Measurements from ENCODE around the gene GREM1. TPM values are rescaled to one million over a fixed set of nuclear protein-coding genes. Genes with fewer than 3 reads are reported as not detected.

The GREM1 gene
- total RNA-seq, 1 experiment from 2014 or later, result 1.1 TPM

- Histone ChIP-seq H2AK5ac (ENCODE audit: insufficient read length, low read length) (no peak overlapping the region), H2AFZ (ENCODE audit: low read length) (no peak overlapping the region), H3K27me3 (ENCODE audit: insufficient read depth, low read length) (no peaks in the 10 kb centered on the region), H4K91ac (ENCODE audit: insufficient read length, low read depth, low read length) (no peak overlapping the region), H2BK5ac (ENCODE audit: insufficient read length, low read length) (no peak overlapping the region), H3K14ac (ENCODE audit: insufficient read depth, low read length) (no peak overlapping the region), H4K20me1 (ENCODE audit: control insufficient read depth, insufficient read depth, insufficient read length) (no peaks in the 10 kb centered on the region), H3K4me1 (ENCODE audit: insufficient read depth, low read length) (peaks cover 4% of the 10 kb centered on the region; the same call in 1 of the 2 replicates), H3K4me2 (ENCODE audit: insufficient read depth, insufficient read length, low read length) (no peak overlapping the region), H2BK15ac (ENCODE audit: low read depth, low read length) (no peak overlapping the region), H3K9me3 (ENCODE audit: control insufficient read depth, low read depth, low read length) (no peaks in the 10 kb centered on the region), H3K56ac (ENCODE audit: insufficient read length, low read depth, low read length) (no peak overlapping the region), H3K23ac (ENCODE audit: insufficient read length, low read depth, low read length) (no peak overlapping the region), H3K4ac (ENCODE audit: low read depth, low read length) (no peak overlapping the region), H2BK20ac (ENCODE audit: low read depth, low read length, poor library complexity, severe bottlenecking) (no peak overlapping the region), H3K9ac (ENCODE audit: extremely low read depth, insufficient read length, low read length) (no peak overlapping the region), H4K5ac (ENCODE audit: insufficient read length, low read depth, low read length) (no peak overlapping the region), H3K18ac (ENCODE audit: insufficient read length, low read depth, low read length) (no peak overlapping the region), H3K79me1 (ENCODE audit: insufficient read depth, low read depth, low read length, poor library complexity, severe bottlenecking) (no peaks in the 10 kb centered on the region), H4K8ac (replicated peaks; ENCODE audit: insufficient read length, low read depth, low read length) (no peak overlapping the region), H3K23me2 (ENCODE audit: insufficient read length, low read depth, low read length, poor library complexity, severe bottlenecking) (no peaks in the 10 kb centered on the region), H3K27ac (ENCODE audit: insufficient read length, low read depth, low read length) (no peak overlapping the region), H2BK12ac (ENCODE audit: insufficient read length, low read depth, low read length) (no peak overlapping the region), H3T11ph (ENCODE audit: low read length) (no peak overlapping the region), H3K79me2 (ENCODE audit: insufficient read depth, low read length) (no peaks in the 10 kb centered on the region), H2BK120ac (ENCODE audit: low read depth, low read length, poor library complexity, severe bottlenecking) (no peak overlapping the region)
- Mint-ChIP-seq H3K27ac (peak overlapping the region in 1 of 3 experiments; percentile 46; a peak in 2 of 7 replicates), H3K27me3 (ENCODE audit: low read depth) (no peaks in the 10 kb centered on the region; the same call in 1 of the 2 replicates), H3K4me1 (peaks cover 5 to 14% of the 10 kb centered on the region in 2 experiments; a peak in 3 of 4 replicates), H3K36me3 (ENCODE audit: insufficient read depth in 1 of 3, low read depth in 3 of 3) (peaks cover 4 to 25% (median 7%) of the 10 kb centered on the region in 3 experiments; a peak in 5 of 7 replicates), H3K9me3 (no peaks in the 10 kb centered on the region; a peak in 1 of 5 replicates), H3K4me3 (no peak overlapping the region)
- TF ChIP-seq CTCF (conservative IDR thresholded peaks at IDR 0.05), result no peak
- no peak for DNase-seq
- WGBS (ENCODE audit: extremely low coverage, insufficient read length, low lambda C conversion rate), result no CpG with 5 or more reads among the region's 1 CpG
Measured at GRCh38 chr15:32685576-32685975, 32.2 kb upstream of the GREM1 start.

All from H9 (cell line).